SH-SY5Y (cell line): ENCODE data around the gene PTPN6.

Experiments
- GATA2 ChIP-seq: IDR thresholded peaks from 2 replicates; pipeline ENCODE4 v1.6.1; 2011; ENCODE audit warnings: mild to moderate bottlenecking, low read depth, low read length
- GATA3 ChIP-seq: IDR thresholded peaks from 2 replicates; pipeline ENCODE4 v1.6.1; 2011; ENCODE audit warnings: low read depth, mild to moderate bottlenecking, low read length, moderate library complexity

Gene PTPN6

GRCh38 chr12:7004840-7005239 is 53.7 kb downstream of the PTPN6 start:
- TF ChIP-seq GATA2: no peak
- no peak for TF ChIP-seq GATA3

DNA sequence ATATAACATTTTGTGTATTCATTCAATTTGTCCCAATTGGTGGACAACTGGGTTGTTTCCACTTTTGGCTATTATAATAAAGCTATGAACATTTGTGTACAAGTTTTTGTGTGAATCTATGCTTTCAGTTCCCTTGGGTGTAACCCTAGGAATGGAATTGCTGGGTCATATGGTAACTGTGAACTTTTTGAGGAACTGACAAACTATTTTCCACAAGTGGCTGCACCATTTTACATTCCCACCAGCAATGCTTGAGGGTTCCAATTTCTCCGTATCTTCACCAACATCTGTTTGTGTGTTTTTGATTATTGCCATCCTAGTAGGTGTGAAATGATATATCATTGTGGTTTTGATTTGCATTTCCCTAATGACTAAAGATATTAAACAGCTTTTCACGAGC is 54.2 kb downstream of the PTPN6 start:
- TF ChIP-seq GATA3: no peak
- TF ChIP-seq GATA2: no peak

- no peak for TF ChIP-seq GATA3
- no peak for TF ChIP-seq GATA2
These were observed 55.5 kb downstream of the PTPN6 start for GRCh38 chr12:7006639-7007038.

GRCh38 chr12:7008864-7009263 is 57.7 kb downstream of the PTPN6 start:
- TF ChIP-seq GATA2: no peak

- no peak for TF ChIP-seq GATA3
- TF ChIP-seq GATA2: no peak
These were observed 58.4 kb downstream of the PTPN6 start for GRCh38 chr12:7009512-7009911.
